Chondrocyte (in vitro differentiated cells): ENCODE measurements around the gene CHD1L. TPM values are rescaled to one million over a fixed set of nuclear protein-coding genes. Genes with fewer than 3 reads are reported as not detected.

Experiments
- DNase-seq: peaks from one replicate; pipeline ENCODE4 v3.0.0; 2021; ENCODE audit warnings: mixed read lengths, low spot score
- H3K27ac Mint-ChIP-seq: one replicate; pipeline ENCODE4 v1.8.0; 2021; ENCODE audit warnings: mild to moderate bottlenecking, moderate library complexity, mixed read lengths; ENCODE audit not compliant: unreplicated experiment
- H3K27me3 Mint-ChIP-seq: 2 replicates; pipeline ENCODE4 v1.8.0; 2021; ENCODE audit warnings: low read depth, mixed read lengths
- H3K36me3 Mint-ChIP-seq: 2 replicates; pipeline ENCODE4 v1.8.0; 2021; ENCODE audit warnings: low read depth, mixed read lengths
- H3K4me1 Mint-ChIP-seq: 2 replicates; pipeline ENCODE4 v1.8.0; 2021; ENCODE audit warnings: low read depth, mild to moderate bottlenecking, mixed read lengths
- H3K4me3 Mint-ChIP-seq: one replicate; pipeline ENCODE4 v1.8.0; 2021; ENCODE audit warnings: mild to moderate bottlenecking, moderate library complexity, mixed read lengths; ENCODE audit not compliant: unreplicated experiment
- H3K9me3 Mint-ChIP-seq: 2 replicates; pipeline ENCODE4 v1.8.0; 2021; ENCODE audit warnings: low read depth, mixed read lengths
- CTCF ChIP-seq: fragments of 200-600 bp; sonication (generic); IDR thresholded peaks from 2 replicates; pipeline ENCODE4 v1.5.0; 2021; ENCODE audit warnings: antibody characterized with exemption, mild to moderate bottlenecking, moderate library complexity
- total RNA-seq: library from RNA; stranded (reverse); gene quantifications from 3 replicates; pipeline ENCODE4 v1.2.1, GENCODE V29; 2021

Gene CHD1L
- total RNA-seq, 1 donor from 2014 or later, result 34.5 TPM

- DNase-seq, result no peak
- peaks cover 14% of the 10 kb centered on the region for H3K9me3 Mint-ChIP-seq
- H3K27ac Mint-ChIP-seq, result no peak overlapping the region
- H3K36me3 Mint-ChIP-seq, result no peaks in the 10 kb centered on the region
- H3K27me3 Mint-ChIP-seq, result peaks cover 12% of the 10 kb centered on the region
- no peak for TF ChIP-seq CTCF
- no peaks in the 10 kb centered on the region for H3K4me1 Mint-ChIP-seq
- no peak overlapping the region for H3K4me3 Mint-ChIP-seq
These were observed 98.8 kb downstream of the CHD1L start for GRCh38 chr1:147341246-147341645.

Other genes starting within 250 kb of the CHD1L start
- gene PRKAB2, start 70.2 kb upstream of the CHD1L start, total RNA-seq, result 24.3 to 30.8 TPM (median 29.5 TPM) in 3 replicates
- gene FMO5, start 17.3 kb upstream of the CHD1L start, total RNA-seq, result 1.8 to 2.8 TPM (median 2.5 TPM) in 3 replicates